Adrenal gland (tissue), 12 donors: ENCODE results near the gene SLC25A41. TPM values are rescaled to one million over a fixed set of nuclear protein-coding genes. Genes with fewer than 3 reads are reported as not detected.

Experiments
- DNase-seq, 7 donors: peaks; one replicate each; pipeline ENCODE4 v3.0.0-alpha.2; 2019 to 2020
- H3K27ac ChIP-seq, 5 donors: fragments of 200-600 bp; sonication (generic) in 4 of 5; 1 replicate in 3 of 5; 2 replicates in 2 of 5; pipeline versions ENCODE4 v1.5.1 to v1.8.0; 2016 to 2020; ENCODE audit warnings: mild to moderate bottlenecking in 1 of 5
- H3K27me3 ChIP-seq: fragments of 200-600 bp; 2 replicates; pipeline ENCODE4 v1.8.0; 2021
- H3K36me3 ChIP-seq, 2 donors: fragments of 200-600 bp; replicated peaks in 1 of 2; 1 replicate in 1 of 2; 2 replicates in 1 of 2; pipeline versions ENCODE4 v1.5.1 to v1.8.0; 2018 to 2022
- H3K4me1 ChIP-seq, 2 donors: fragments of 200-600 bp; replicated peaks in 1 of 2; 1 replicate in 1 of 2; 2 replicates in 1 of 2; pipeline versions ENCODE4 v1.5.1 to v1.8.0; 2018 to 2021
- H3K4me3 ChIP-seq, 4 donors: fragments of 200-600 bp; sonication (generic) in 3 of 4; one replicate each; pipeline ENCODE4 v1.5.1; 2016 to 2018
- H3K9me3 ChIP-seq, 3 donors: fragments of 200-600 bp; sonication (generic) in 1 of 3; replicated peaks in 1 of 3; 1 replicate in 2 of 3; 2 replicates in 1 of 3; pipeline versions ENCODE4 v1.5.1 to v1.8.0; 2016 to 2021
- POLR2A ChIP-seq, 2 donors: fragments of 450-650 bp; IDR thresholded peaks; one replicate each; pipeline ENCODE4 v1.6.1; 2017; ENCODE audit warnings: antibody characterized with exemption in 2 of 2, mild to moderate bottlenecking in 2 of 2, moderate library complexity in 1 of 2
- WGBS, 4 donors: extraction: QIAGEN DNeasy Blood & Tissue Kit in 2 of 4; methylation state at CpG; one replicate each; pipeline versions ENCODE4 v1.1.5 to v1.1.7; 2013 to 2017; 5-methylcytosine and 5-hydroxymethylcytosine counted together
- intact Hi-C, 2 donors: fragments of 100-400 bp; cut with DNase I; formaldehyde crosslinking; loops; one replicate each; pipeline versions ENCODE4 v1.14.1 to v1.15.0; 2022 to 2023
- polyA plus RNA-seq, 3 donors: library from polyadenylated mRNA; stranded (reverse); fragments of 200-250 nt in 2 of 3; fragments of 350-450 nt in 1 of 3; fragmentation: Illumina TruSeq in 1 of 3; extraction: RNeasy Lipid Tissue Mini Kit (QIAGEN cat#74804) in 1 of 3; gene quantifications; one replicate each; pipeline ENCODE4 v1.2.3, GENCODE V29; 2013 to 2014
- total RNA-seq, 9 donors: library from RNA; depleted of rRNA in 4 of 9; stranded (reverse); fragments of >200 nt in 4 of 9; fragments of 120-200 nt in 1 of 9; fragmentation: NEBNext Ultra II Directional in 1 of 9; extraction: Animal tissue kit (Norgen Biotek cat#: 25700) in 1 of 9; gene quantifications; one replicate each; pipeline versions ENCODE4 v1.1.0 to v1.2.4, GENCODE V29; 2013 to 2023
- TF ChIP-seq, protein P1 (sequence below), 6 experiments: fragments of 450-650 bp in 4 of 6; fragments of 200-600 bp in 2 of 6; sonication (generic) in 1 of 6; IDR thresholded peaks; 1 replicate in 5 of 6; 2 replicates in 1 of 6; pipeline versions ENCODE4 v1.5.1 to v1.8.0; 2016 to 2021; ENCODE audit warnings: antibody characterized with exemption in 6 of 6, mild to moderate bottlenecking in 2 of 6, moderate library complexity in 1 of 6
- donor health status: healthy with polysubstance abuse.
- donor health status: Bipolar disorder and iron deficiency.
- donor health status: DM: yes; HTN: yes; CAD: no.
- donor health status: DM: no; HTN: no; CAD: no.
- donor health status: DM: no; HTN: no; CAD: no.
- donor health status: DM: yes; HTN: yes; CAD: no.

Gene SLC25A41
- total and polyA plus RNA-seq, 12 donors, result 0.18 to 1.4 (median 0.38) TPM; not detected in 6

DNA sequence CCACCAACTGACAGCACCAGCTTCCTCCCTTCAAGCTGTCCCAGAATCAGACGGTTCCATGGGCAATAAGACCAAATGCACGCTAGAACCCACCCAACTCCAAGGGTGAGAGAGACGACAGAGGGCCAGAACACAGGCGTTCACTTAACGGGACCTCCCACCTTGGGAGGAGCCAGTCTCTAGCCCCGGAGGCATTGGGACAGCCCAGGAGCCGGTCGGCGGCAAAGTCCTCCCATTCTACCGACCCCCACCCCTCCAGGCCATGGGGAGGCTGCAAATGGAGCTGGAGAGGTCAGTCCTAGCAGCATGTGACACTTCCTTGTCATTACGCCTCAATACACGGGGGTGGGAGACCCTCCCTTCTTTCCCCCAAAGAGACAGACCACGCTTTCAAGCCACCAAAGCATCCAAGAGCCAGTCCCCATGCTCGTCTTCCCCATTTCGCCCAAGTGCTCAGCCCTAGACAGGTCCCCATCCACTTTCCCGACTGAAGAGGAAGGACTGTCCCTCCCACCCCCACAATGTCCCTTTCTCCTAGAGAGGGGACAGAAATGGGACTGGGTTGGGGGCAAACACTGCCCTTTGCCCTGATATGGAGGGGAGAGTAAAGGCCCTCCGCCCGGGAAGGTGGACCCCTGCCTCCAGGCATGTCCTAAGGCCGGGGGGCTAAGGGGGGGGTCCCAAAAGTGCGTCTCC lies 9.9 kb downstream of the SLC25A41 start:
- peak overlapping the region in 4 of 5 donors; percentile 51 to 87 (median 68) for H3K27ac ChIP-seq
- peak in 1 of 2 donors; percentile 16 for TF ChIP-seq POLR2A (IDR thresholded peaks at IDR 0.05)
- TF ChIP-seq, protein P1, sequence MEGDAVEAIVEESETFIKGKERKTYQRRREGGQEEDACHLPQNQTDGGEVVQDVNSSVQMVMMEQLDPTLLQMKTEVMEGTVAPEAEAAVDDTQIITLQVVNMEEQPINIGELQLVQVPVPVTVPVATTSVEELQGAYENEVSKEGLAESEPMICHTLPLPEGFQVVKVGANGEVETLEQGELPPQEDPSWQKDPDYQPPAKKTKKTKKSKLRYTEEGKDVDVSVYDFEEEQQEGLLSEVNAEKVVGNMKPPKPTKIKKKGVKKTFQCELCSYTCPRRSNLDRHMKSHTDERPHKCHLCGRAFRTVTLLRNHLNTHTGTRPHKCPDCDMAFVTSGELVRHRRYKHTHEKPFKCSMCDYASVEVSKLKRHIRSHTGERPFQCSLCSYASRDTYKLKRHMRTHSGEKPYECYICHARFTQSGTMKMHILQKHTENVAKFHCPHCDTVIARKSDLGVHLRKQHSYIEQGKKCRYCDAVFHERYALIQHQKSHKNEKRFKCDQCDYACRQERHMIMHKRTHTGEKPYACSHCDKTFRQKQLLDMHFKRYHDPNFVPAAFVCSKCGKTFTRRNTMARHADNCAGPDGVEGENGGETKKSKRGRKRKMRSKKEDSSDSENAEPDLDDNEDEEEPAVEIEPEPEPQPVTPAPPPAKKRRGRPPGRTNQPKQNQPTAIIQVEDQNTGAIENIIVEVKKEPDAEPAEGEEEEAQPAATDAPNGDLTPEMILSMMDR (IDR thresholded peaks at IDR 0.05), result no peak
- no peaks in the 10 kb centered on the region for H3K9me3 ChIP-seq
- H3K4me1 ChIP-seq, result peaks cover 3 to 28% of the 10 kb centered on the region in 2 donors
- H3K36me3 ChIP-seq, result peaks cover 0 to 31% of the 10 kb centered on the region in 2 donors
- intact Hi-C loops, result no loop called here
- DNase-seq, result peak; percentile 42 to 75 (median 59)
- peak overlapping the region; percentile 50 to 84 (median 65) for H3K4me3 ChIP-seq
- no peaks in the 10 kb centered on the region for H3K27me3 ChIP-seq
- WGBS, 4 donors, result 0 to 2% (median 1%) methylated on average over 11 to 20 of the region's 20 CpGs

DNA sequence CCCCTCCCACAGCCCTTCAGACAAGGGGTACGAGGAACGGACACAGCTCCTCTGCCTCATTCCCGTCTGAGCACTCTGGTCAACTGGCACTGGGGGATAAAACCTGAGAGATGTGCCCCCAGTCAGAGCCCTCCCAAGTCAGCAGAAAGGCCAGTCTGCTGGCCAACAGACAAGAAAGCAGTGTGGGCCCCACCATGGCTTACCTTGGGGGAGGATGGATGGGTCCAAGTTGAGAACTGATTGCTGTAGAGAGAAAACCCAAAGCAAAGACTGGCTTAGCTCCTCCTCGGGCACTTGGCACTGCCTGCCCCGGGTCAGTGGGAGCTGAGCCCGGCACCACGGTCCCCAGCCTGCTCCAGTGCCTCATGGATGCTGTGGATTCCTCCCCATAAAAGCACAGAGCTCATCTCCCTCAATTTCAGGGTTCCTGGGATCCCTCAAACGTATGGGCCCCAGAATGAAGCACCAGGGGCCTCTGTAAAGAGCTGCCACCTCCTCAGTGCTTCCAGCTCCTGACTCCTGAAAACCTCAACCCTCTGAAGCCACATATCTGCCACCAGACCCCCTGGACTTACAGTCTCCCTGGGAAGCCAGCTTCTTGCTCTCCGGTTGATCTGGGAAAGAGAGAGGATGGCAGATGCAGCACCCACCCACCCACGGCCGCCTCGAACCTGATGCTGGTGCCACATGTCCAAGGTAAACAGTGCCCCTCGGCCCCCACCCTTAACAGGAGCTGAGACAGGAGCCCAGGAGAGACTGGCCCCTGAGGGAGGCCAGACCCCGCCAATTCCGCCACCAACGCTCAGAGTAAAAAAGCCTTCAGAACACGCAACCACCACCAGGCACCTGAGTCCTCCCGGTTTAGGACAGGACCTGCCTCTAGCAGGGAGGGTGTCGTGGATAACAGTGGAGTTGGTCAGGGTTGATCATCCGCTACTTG lies 12.2 kb downstream of the SLC25A41 start:
- peaks cover 0 to 54% of the 10 kb centered on the region in 2 donors for H3K36me3 ChIP-seq
- intact Hi-C loops, result no loop called here
- WGBS, 4 donors, result 67 to 78% (median 73%) methylated on average over 17 to 20 of the region's 20 CpGs
- H3K27ac ChIP-seq, result no peak overlapping the region
- peaks cover 3 to 37% of the 10 kb centered on the region in 2 donors for H3K4me1 ChIP-seq
- no peaks in the 10 kb centered on the region for H3K9me3 ChIP-seq
- no peak overlapping the region for H3K4me3 ChIP-seq
- no peaks in the 10 kb centered on the region for H3K27me3 ChIP-seq
- DNase-seq, result no peak
- no peak for TF ChIP-seq POLR2A (IDR thresholded peaks at IDR 0.05)
- TF ChIP-seq, protein P1 (IDR thresholded peaks at IDR 0.05), result no peak

DNA sequence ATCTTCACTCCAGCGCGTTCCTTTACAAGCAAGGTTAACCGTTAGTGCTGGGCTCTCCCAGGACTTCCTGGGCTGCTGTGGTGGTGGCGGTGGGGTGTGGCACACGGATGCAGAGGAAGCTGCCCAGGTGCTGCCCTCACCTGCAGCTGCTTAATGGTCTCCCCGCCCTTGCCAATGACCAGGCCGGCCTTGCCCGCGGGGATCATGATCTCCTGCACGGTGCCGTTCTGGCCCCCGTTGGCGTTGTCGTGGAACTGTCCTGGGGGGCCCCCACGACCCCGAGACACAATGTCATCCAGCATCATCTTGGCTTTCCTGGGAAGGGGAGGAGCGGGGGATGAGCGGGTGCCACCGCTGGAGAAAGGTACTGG lies 15.0 kb downstream of the SLC25A41 start:
- Histone ChIP-seq H3K36me3 (peaks cover 0 to 78% of the 10 kb centered on the region in 2 donors), H3K4me1 (peaks cover 3 to 36% of the 10 kb centered on the region in 2 donors)
- WGBS, 4 donors, result 76 to 79% (median 79%) methylated on average over 12 to 19 of the region's 19 CpGs

More for the DNA sequence above, 15.0 kb downstream of the SLC25A41 start:
- TF ChIP-seq, protein P1 (IDR thresholded peaks at IDR 0.05), result no peak
- no peak for TF ChIP-seq POLR2A (IDR thresholded peaks at IDR 0.05)
- DNase-seq, result no peak
- intact Hi-C loops, result no loop called here
- no peaks in the 10 kb centered on the region for H3K9me3 ChIP-seq
- H3K4me3 ChIP-seq, result no peak overlapping the region
- no peaks in the 10 kb centered on the region for H3K27me3 ChIP-seq
- peak overlapping the region in 1 of 5 donors; percentile 73 for H3K27ac ChIP-seq
